Measurements from ENCODE around the gene CCDC188. TPM values are rescaled to one million over a fixed set of nuclear protein-coding genes. Genes with fewer than 3 reads are reported as not detected.

The CCDC188 gene
- total RNA-seq, 2 donors from 2014 or later, result 0.22 to 0.32 TPM

DNA sequence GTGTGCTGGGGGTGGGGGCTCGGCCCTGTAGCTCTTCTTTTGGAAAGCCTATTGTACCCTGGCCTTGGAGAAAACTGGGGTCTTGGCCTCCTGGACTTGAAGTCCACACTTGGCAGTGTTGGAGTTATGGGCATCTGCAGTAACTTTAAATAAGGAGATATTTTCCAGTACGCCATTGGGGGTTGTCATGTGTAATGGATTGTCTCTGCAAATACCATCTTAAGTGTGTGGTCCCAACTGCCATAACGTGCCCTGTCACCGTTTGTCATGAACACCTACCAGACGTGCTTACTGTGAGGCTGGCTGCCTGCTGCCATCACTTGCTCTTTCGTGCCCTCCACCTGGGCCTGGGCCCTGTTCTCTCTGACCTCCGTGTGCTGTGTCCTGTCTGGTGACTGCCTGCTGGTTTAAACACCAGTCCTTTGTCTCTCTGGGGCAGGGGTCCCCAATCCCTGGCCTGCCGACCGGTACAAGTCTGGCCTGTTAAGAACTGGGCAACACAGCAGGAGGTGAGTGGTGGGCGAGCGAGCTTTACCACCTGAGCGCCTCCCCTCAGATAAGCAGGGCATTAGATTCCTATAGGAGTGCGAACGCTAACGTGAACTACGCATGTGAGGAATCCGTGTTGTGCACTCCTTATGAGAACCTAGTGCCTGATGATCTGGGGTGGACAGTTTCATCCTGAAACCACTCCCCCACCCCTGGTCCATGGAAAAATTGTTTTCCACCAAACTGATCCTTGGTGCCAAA is 22.8 kb downstream of the CCDC188 start:
- DNase-seq, result no peak
- Histone ChIP-seq H3K4me1 (peaks cover 10% of the 10 kb centered on the region), H3K27ac (no peak overlapping the region), H3K9me3 (no peaks in the 10 kb centered on the region), H3K4me3 (no peak overlapping the region), H3K27me3 (no peaks in the 10 kb centered on the region), H3K36me3 (peaks cover 4% of the 10 kb centered on the region), H3K9ac (ENCODE audit: low read depth in 2 of 2, low read length in 2 of 2) (no peak overlapping the region)
- intact Hi-C loops (cut with DNase I), result no loop called here
- TF ChIP-seq, protein P1, sequence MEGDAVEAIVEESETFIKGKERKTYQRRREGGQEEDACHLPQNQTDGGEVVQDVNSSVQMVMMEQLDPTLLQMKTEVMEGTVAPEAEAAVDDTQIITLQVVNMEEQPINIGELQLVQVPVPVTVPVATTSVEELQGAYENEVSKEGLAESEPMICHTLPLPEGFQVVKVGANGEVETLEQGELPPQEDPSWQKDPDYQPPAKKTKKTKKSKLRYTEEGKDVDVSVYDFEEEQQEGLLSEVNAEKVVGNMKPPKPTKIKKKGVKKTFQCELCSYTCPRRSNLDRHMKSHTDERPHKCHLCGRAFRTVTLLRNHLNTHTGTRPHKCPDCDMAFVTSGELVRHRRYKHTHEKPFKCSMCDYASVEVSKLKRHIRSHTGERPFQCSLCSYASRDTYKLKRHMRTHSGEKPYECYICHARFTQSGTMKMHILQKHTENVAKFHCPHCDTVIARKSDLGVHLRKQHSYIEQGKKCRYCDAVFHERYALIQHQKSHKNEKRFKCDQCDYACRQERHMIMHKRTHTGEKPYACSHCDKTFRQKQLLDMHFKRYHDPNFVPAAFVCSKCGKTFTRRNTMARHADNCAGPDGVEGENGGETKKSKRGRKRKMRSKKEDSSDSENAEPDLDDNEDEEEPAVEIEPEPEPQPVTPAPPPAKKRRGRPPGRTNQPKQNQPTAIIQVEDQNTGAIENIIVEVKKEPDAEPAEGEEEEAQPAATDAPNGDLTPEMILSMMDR (IDR thresholded peaks at IDR 0.05), result no peak

DNA sequence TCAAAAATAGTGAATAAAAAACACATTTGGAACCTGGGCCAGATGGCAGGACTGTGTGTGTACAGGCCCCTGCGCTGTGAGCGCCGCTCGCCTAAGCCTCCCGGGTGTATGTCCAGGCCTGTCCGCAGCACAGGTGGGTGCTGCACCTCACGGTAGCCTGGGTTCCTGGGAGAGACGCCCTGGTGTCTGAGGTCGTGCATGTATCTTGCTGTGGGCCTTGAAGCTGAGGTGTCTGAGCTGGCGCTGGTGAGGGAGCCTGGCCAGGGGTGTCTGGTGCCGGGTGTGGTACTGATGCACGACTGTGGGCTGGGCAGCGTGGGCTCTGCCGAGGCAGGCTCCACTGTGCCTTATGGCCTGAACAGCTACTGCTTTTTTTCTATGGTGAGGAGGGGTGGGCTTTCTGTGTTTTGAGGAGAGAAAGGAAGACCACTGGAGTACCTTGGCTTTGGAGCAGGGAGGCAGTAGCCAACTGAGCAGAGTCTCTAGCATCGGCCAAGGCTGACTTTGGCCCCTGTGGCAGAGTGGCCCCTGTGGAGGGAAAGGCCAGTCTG is 23.5 kb downstream of the CCDC188 start:
- DNase-seq, result no peak
- Histone ChIP-seq H3K4me1 (peaks cover 3% of the 10 kb centered on the region), H3K27me3 (no peaks in the 10 kb centered on the region), H3K4me3 (no peak overlapping the region), H3K9ac (ENCODE audit: low read depth in 2 of 2, low read length in 2 of 2) (no peak overlapping the region), H3K36me3 (peaks cover 4% of the 10 kb centered on the region), H3K9me3 (no peaks in the 10 kb centered on the region), H3K27ac (no peak overlapping the region)
- TF ChIP-seq, protein P1 (IDR thresholded peaks at IDR 0.05), result no peak
- intact Hi-C loops (cut with DNase I), result no loop called here

DNA sequence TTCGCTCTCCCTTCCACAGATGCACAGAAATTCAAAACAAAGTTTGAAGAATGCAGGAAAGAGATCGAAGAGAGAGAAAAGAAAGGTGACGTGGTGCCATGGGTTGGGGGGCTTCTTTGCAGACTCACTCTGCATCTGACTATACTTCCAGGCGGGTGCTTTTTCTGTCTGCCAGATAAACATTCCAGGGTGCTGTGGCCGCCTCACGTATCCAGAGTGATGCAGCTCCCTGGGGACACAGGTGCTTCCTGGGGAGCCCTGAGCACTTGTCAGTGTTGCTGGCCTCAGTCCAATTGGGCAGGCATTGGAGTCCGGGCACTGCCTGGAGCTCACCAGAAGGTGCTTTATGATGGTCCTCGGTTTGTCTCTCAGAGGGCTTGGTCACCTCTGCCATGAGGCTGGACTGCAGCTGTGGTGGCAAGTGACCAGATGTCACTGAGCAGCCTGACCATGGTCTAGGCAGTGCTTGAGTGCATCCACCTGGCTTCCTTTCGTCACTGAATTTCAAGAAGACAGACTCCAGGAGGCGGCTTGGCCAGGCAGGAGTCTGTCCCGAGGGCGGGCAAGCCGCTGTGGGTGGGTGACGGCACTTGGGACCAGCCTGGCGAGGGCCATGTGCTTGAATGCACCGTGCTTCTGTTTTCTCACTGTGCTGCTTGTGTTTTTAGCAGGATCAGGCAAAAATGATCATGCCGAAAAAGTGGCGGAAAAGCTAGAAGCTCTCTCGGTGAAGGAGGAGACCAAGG is 24.4 kb downstream of the CCDC188 start:
- TF ChIP-seq, protein P1 (IDR thresholded peaks at IDR 0.05), result no peak
- H3K36me3 ChIP-seq, result peaks cover 4% of the 10 kb centered on the region
- intact Hi-C loops (cut with DNase I), result no loop called here
- H3K9me3 ChIP-seq, result no peaks in the 10 kb centered on the region
- H3K9ac ChIP-seq (ENCODE audit: low read depth in 2 of 2, low read length in 2 of 2), result no peak overlapping the region
- DNase-seq, result no peak
- H3K4me3 ChIP-seq, result no peak overlapping the region
- H3K27me3 ChIP-seq, result no peaks in the 10 kb centered on the region
- no peak overlapping the region for H3K27ac ChIP-seq
- no peaks in the 10 kb centered on the region for H3K4me1 ChIP-seq

DNA sequence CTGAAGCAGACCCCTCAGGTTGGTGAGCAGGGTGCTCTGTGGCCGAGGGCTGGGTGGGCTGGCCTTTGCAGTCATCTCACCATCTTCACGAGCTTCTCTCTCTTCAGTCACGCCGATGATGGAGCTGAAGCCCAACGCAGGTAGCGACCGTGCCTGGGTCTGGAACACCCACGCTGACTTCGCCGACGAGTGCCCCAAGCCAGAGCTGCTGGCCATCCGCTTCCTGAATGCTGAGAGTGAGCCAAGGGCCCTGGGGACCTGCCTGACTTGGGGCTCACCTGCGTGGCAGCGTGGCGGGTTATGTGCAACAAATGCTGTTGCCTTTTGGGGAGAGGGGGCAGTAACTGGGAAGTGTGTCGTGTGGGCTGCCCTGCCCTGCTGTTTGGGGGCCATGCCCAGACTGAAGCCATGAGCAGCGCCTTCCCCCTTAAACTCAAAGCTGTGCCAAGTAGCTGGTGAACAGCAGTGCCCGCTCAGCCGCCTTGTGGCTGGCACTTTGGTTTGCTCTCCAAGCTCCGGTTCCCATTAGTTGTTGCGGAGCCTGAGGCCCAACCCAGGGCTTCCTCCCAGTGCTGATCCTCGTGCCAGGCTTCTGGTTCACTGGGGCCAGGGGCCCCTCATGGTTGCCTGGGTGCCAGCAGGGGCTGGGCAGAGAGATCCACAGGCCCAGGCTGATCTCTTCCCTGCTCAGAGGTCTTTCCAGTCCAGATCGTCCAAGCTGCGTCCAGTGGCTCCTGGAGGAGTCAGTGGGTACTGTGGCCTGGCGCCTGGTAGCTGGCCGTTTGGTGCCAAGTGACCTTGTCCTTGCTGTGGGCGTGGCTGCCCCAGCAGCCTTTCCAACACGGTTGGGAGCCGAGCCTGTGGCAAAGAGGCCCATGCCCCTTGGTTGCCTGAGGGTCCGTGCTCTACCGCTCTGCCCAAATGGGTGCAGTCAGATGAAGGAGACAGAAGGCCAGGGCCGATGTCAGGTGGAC is 25.4 kb downstream of the CCDC188 start:
- Histone ChIP-seq H3K27ac (no peak overlapping the region), H3K27me3 (no peaks in the 10 kb centered on the region), H3K4me3 (no peak overlapping the region), H3K4me1 (no peaks in the 10 kb centered on the region), H3K9ac (ENCODE audit: low read depth in 2 of 2, low read length in 2 of 2) (no peak overlapping the region), H3K36me3 (peaks cover 4% of the 10 kb centered on the region), H3K9me3 (no peaks in the 10 kb centered on the region)
- TF ChIP-seq, protein P1 (IDR thresholded peaks at IDR 0.05), result no peak
- DNase-seq, result no peak
- intact Hi-C loops (cut with DNase I), result no loop called here
